Neuronal stem cell (in vitro differentiated cells): ENCODE measurements around the gene TEX19.

Experiments
- DNase-seq: peaks from one replicate; pipeline ENCODE4 v3.0.0-alpha.2; 2013; ENCODE audit warnings: low spot score
- H2AFZ ChIP-seq: one replicate; pipeline ENCODE4 v1.6.1; 2013; ENCODE audit warnings: mild to moderate bottlenecking, low read length, inconsistent platforms
- H2AK5ac ChIP-seq: 2 replicates; pipeline ENCODE4 v1.6.1; 2013; ENCODE audit warnings: low read depth, mild to moderate bottlenecking, inconsistent platforms, low read length, moderate library complexity, mixed read lengths
- H2BK120ac ChIP-seq: 2 replicates; pipeline ENCODE4 v1.6.1; 2013; ENCODE audit warnings: low read depth, mild to moderate bottlenecking, inconsistent platforms, low read length, moderate library complexity, mixed read lengths
- H2BK12ac ChIP-seq: one replicate; pipeline ENCODE4 v1.6.1; 2013; ENCODE audit warnings: low read length, inconsistent platforms
- H2BK15ac ChIP-seq: 2 replicates; pipeline ENCODE4 v1.6.1; 2013; ENCODE audit warnings: mild to moderate bottlenecking, low read length, inconsistent platforms, mixed read lengths
- H2BK5ac ChIP-seq: one replicate; pipeline ENCODE4 v1.6.1; 2013; ENCODE audit warnings: inconsistent platforms, mild to moderate bottlenecking, low read length, moderate library complexity
- H3K14ac ChIP-seq: one replicate; pipeline ENCODE4 v1.6.1; 2013; ENCODE audit warnings: low read length, inconsistent platforms
- H3K18ac ChIP-seq: 2 replicates; pipeline ENCODE4 v1.6.1; 2013; ENCODE audit warnings: low read length, inconsistent platforms
- H3K23ac ChIP-seq: 2 replicates; pipeline ENCODE4 v1.6.1; 2013; ENCODE audit warnings: low read depth, mild to moderate bottlenecking, mixed read lengths, low read length, inconsistent platforms; ENCODE audit not compliant: poor library complexity
- H3K27ac ChIP-seq: replicated peaks from 3 replicates; pipeline ENCODE4 v1.5.1; 2013; ENCODE audit warnings: low read length, inconsistent platforms
- H3K27me3 ChIP-seq, 3 experiments: 2 replicates each; pipeline ENCODE4 v1.6.1; 2013; ENCODE audit warnings: low read length in 3 of 3, mild to moderate bottlenecking in 2 of 3, inconsistent platforms in 1 of 3, low read depth in 1 of 3, mixed read lengths in 1 of 3, moderate library complexity in 1 of 3; ENCODE audit not compliant: control insufficient read depth in 3 of 3, insufficient read depth in 3 of 3
- H3K36me3 ChIP-seq, 2 donors: replicated peaks in 1 of 2; 2 replicates each; pipeline ENCODE4 v1.6.1; 2013; ENCODE audit warnings: low read length in 2 of 2; ENCODE audit not compliant: control insufficient read depth in 2 of 2, insufficient read depth in 2 of 2
- H3K4ac ChIP-seq: 2 replicates; pipeline ENCODE4 v1.6.1; 2013; ENCODE audit warnings: inconsistent platforms, mild to moderate bottlenecking, low read length, moderate library complexity
- H3K4me1 ChIP-seq, 2 donors: 1 replicate in 1 of 2; 2 replicates in 1 of 2; pipeline ENCODE4 v1.6.1; 2013; ENCODE audit warnings: low read length in 2 of 2, low read depth in 1 of 2; ENCODE audit not compliant: control insufficient read depth in 2 of 2, insufficient read depth in 1 of 2
- H3K4me2 ChIP-seq: one replicate; pipeline ENCODE4 v1.6.1; 2013; ENCODE audit warnings: mild to moderate bottlenecking, low read length, inconsistent platforms; ENCODE audit not compliant: insufficient read depth, poor library complexity, severe bottlenecking
- H3K4me3 ChIP-seq, 2 donors: 2 replicates each; pipeline ENCODE4 v1.5.1; 2013; ENCODE audit warnings: low read length in 2 of 2, mild to moderate bottlenecking in 2 of 2, inconsistent platforms in 1 of 2, moderate library complexity in 1 of 2
- H3K79me1 ChIP-seq: one replicate; pipeline ENCODE4 v1.6.1; 2013; ENCODE audit warnings: low read depth, mild to moderate bottlenecking, inconsistent platforms, low read length, moderate library complexity
- H3K9ac ChIP-seq: one replicate; pipeline ENCODE4 v1.6.1; 2013; ENCODE audit warnings: mild to moderate bottlenecking, low read depth, low read length, inconsistent platforms; ENCODE audit not compliant: poor library complexity
- H3K9me3 ChIP-seq, 2 donors: replicated peaks in 1 of 2; 2 replicates each; pipeline versions ENCODE3 to v1.6.1; 2013; ENCODE audit warnings: low read length in 2 of 2, mild to moderate bottlenecking in 2 of 2, inconsistent platforms in 1 of 2, low read depth in 1 of 2, mixed read lengths in 1 of 2, moderate library complexity in 1 of 2; ENCODE audit not compliant: control insufficient read depth in 2 of 2, insufficient read depth in 1 of 2
- H4K8ac ChIP-seq: one replicate; pipeline ENCODE4 v1.6.1; 2013; ENCODE audit warnings: low read depth, mild to moderate bottlenecking, inconsistent platforms, low read length, moderate library complexity
- H4K91ac ChIP-seq: one replicate; pipeline ENCODE4 v1.6.1; 2013; ENCODE audit warnings: low read length, low read depth, mild to moderate bottlenecking, inconsistent platforms; ENCODE audit not compliant: poor library complexity
- WGBS, 2 donors: extraction: QIAGEN DNeasy Blood & Tissue Kit; methylation state at CpG; one replicate each; pipeline ENCODE4 v1.1.7; 2013; ENCODE audit warnings: missing lambda C conversion rate in 2 of 2, mixed read lengths in 1 of 2; ENCODE audit not compliant: insufficient read length in 2 of 2, insufficient replicate concordance in 1 of 2; ENCODE audit errors: extremely low coverage in 2 of 2; 5-methylcytosine and 5-hydroxymethylcytosine counted together

The TEX19 gene

DNA sequence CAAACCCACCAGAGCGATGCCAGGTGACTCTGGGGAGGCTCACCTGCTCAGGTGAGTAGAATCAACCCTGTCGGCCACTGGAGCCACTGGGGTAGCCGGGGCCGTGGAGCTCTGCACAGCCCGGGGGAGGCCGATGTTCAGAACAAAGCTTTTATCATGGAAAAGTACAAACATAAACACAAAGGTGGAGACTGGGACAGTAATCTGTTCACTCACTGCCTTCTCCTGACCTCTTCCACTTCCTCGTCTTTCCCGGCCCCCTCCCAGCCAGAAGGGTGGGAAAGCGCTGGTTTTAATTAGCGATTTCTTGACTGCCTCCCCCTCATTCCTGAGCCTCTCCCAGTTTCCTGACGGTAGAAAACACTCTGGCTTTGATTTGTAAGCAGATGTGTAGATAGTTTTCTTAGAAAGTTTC, 9.8 kb upstream of the TEX19 start:
- peaks cover 0 to 16% (median 0%) of the 10 kb centered on the region in 3 experiments for H3K27me3 ChIP-seq
- no peak overlapping the region for H3K18ac ChIP-seq
- no peak overlapping the region for H4K8ac ChIP-seq
- WGBS, 2 donors, result no CpG with 5 or more reads among the region's 11 CpGs
- H3K14ac ChIP-seq, result no peak overlapping the region
- no peak overlapping the region for H2BK12ac ChIP-seq
- peak overlapping the region; percentile 75 for H2AK5ac ChIP-seq
- no peak overlapping the region for H3K4me2 ChIP-seq
- H3K23ac ChIP-seq, result no peak overlapping the region
- H3K9ac ChIP-seq, result no peak overlapping the region
- H3K4me3 ChIP-seq, result no peak overlapping the region
- DNase-seq, result no peak
- H3K79me1 ChIP-seq, result no peaks in the 10 kb centered on the region
- peak overlapping the region; percentile 94 for H2BK15ac ChIP-seq
- no peaks in the 10 kb centered on the region for H3K36me3 ChIP-seq
- no peak overlapping the region for H4K91ac ChIP-seq
- no peak overlapping the region for H2BK5ac ChIP-seq
- H2AFZ ChIP-seq, result peak overlapping the region; percentile 45
- H2BK120ac ChIP-seq, result no peak overlapping the region
- H3K9me3 ChIP-seq, result no peaks in the 10 kb centered on the region
- H3K4ac ChIP-seq, result no peak overlapping the region
- peaks cover 11 to 14% of the 10 kb centered on the region in 2 donors for H3K4me1 ChIP-seq
- no peak overlapping the region for H3K27ac ChIP-seq

DNA sequence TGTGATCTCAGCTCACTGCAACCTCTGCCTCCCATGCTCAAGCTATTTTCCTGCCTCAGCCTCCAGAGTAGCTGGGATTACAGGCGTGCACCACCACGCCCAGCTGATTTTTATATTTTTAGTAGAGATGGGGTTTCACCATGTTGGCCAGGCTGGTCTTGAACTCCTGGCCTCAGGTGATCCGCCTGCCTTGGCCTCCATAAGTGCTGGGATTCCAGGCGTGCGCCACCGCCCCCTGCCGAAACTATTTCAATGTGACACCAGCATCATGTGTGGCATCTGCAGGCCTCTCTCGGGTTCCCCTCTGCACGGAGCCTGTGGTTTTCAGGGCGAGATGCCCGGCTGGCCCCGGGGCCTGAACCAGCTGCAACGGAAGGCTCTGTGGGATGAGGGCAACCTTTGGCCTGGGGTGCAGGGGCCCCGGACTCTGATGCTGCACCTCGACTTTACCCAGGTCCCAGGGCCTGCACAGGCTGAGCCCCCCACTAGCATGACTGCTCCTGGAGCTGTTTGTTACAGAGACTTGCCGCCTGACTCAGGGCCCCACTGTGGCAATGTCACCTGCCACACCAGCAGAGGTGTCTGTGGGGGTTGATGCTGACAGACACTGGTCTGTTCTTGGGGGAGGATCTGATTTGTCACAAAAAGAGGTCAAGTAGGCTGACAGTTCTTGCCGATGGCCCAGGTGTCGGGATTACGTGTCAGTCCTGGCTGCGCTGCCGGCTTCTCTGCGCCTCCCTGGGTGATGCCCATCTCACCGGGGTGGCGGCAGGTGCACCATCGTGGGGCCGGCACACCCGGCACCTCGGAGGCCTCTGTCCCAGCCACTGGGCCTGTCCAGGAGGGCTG, 8.6 kb upstream of the TEX19 start:
- Histone ChIP-seq H3K4me1 (peaks cover 2 to 4% of the 10 kb centered on the region in 2 donors), H2AK5ac (peak overlapping the region; percentile 47), H2AFZ (no peak overlapping the region), H3K18ac (no peak overlapping the region), H3K4me2 (no peak overlapping the region), H2BK12ac (no peak overlapping the region), H3K27ac (no peak overlapping the region), H2BK120ac (no peak overlapping the region), H2BK5ac (no peak overlapping the region), H3K36me3 (no peaks in the 10 kb centered on the region), H4K91ac (no peak overlapping the region), H3K27me3 (peaks cover 0 to 16% (median 0%) of the 10 kb centered on the region in 3 experiments), H3K79me1 (no peaks in the 10 kb centered on the region), H3K14ac (no peak overlapping the region), H3K4me3 (no peak overlapping the region), H3K4ac (no peak overlapping the region), H2BK15ac (no peak overlapping the region), H4K8ac (no peak overlapping the region), H3K9me3 (no peaks in the 10 kb centered on the region), H3K9ac (peak overlapping the region; percentile 9), H3K23ac (peak overlapping the region; percentile 47)
- DNase-seq, result no peak
- no CpG with 5 or more reads among the region's 28 CpGs for WGBS, 2 donors

DNA sequence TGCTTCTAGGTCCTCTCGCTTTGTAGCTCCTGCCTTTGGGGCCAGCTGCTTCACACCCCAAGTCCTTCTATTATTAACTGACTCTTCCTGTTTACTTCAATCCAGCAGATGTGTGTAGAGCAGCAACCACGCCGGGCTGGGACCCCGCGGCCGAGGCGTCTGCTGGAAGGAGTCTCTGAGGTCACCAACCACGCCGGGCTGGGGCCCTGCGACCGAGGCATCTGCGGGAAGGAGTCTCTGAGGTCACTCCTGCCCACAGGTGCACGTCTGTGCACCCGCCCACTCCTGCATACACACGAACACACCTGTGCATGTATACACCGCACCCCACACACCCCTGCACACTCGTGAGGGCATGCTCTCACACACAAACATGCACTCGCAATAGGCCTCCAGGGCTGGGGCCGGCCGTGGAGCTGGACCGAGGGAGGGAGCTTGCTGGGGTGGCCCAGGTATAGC, 7.8 kb upstream of the TEX19 start:
- Histone ChIP-seq H3K14ac (no peak overlapping the region), H3K36me3 (no peaks in the 10 kb centered on the region), H4K91ac (peak overlapping the region; percentile 85), H3K27me3 (peaks cover 0 to 16% (median 0%) of the 10 kb centered on the region in 3 experiments), H2BK12ac (peak overlapping the region; percentile 95), H4K8ac (no peak overlapping the region), H3K4me1 (peaks cover 0 to 4% of the 10 kb centered on the region in 2 donors), H3K27ac (no peak overlapping the region), H3K23ac (peak overlapping the region; percentile 25), H3K4me2 (no peak overlapping the region), H2AFZ (peak overlapping the region; percentile 77), H3K4ac (no peak overlapping the region), H2BK15ac (peak overlapping the region; percentile 98), H2AK5ac (peak overlapping the region; percentile 100), H3K9ac (peak overlapping the region; percentile 63), H2BK120ac (peak overlapping the region; percentile 24), H3K4me3 (no peak overlapping the region), H3K9me3 (no peaks in the 10 kb centered on the region), H2BK5ac (no peak overlapping the region), H3K79me1 (no peaks in the 10 kb centered on the region), H3K18ac (peak overlapping the region; percentile 92)
- WGBS, 2 donors, result no CpG with 5 or more reads among the region's 21 CpGs
- no peak for DNase-seq

GRCh38 chr17:82351713-82352488, 7.1 kb upstream of the TEX19 start:
- peaks cover 0 to 6% of the 10 kb centered on the region in 2 donors for H3K4me1 ChIP-seq
- H3K27ac ChIP-seq, result no peak overlapping the region
- H3K36me3 ChIP-seq, result no peaks in the 10 kb centered on the region
- H2BK5ac ChIP-seq, result peak overlapping the region; percentile 54
- peak overlapping the region; percentile 85 for H4K91ac ChIP-seq
- H3K23ac ChIP-seq, result peak overlapping the region; percentile 85
- DNase-seq, result peak; percentile 93
- H2AFZ ChIP-seq, result peak overlapping the region; percentile 77
- H3K18ac ChIP-seq, result peak overlapping the region; percentile 92
- WGBS, 2 donors, result no CpG with 5 or more reads among the region's 26 CpGs
- peak overlapping the region; percentile 95 for H2BK12ac ChIP-seq
- peak overlapping the region; percentile 98 for H2BK15ac ChIP-seq
- H3K79me1 ChIP-seq, result no peaks in the 10 kb centered on the region
- no peak overlapping the region for H3K4ac ChIP-seq
- no peak overlapping the region for H3K4me3 ChIP-seq
- no peak overlapping the region for H4K8ac ChIP-seq
- peaks cover 0 to 19% (median 0%) of the 10 kb centered on the region in 3 experiments for H3K27me3 ChIP-seq
- H3K9ac ChIP-seq, result peak overlapping the region; percentile 77
- H3K4me2 ChIP-seq, result no peak overlapping the region
- peak overlapping the region; percentile 71 for H3K14ac ChIP-seq
- H2AK5ac ChIP-seq, result peak overlapping the region; percentile 100
- no peaks in the 10 kb centered on the region for H3K9me3 ChIP-seq
- H2BK120ac ChIP-seq, result peak overlapping the region; percentile 24
